ENCODE results near the gene ZCCHC2. TPM values are rescaled to one million over a fixed set of nuclear protein-coding genes. Genes with fewer than 3 reads are reported as not detected.

The ZCCHC2 gene
- total RNA-seq, 1 experiment from 2014 or later: 11.5 TPM

DNA sequence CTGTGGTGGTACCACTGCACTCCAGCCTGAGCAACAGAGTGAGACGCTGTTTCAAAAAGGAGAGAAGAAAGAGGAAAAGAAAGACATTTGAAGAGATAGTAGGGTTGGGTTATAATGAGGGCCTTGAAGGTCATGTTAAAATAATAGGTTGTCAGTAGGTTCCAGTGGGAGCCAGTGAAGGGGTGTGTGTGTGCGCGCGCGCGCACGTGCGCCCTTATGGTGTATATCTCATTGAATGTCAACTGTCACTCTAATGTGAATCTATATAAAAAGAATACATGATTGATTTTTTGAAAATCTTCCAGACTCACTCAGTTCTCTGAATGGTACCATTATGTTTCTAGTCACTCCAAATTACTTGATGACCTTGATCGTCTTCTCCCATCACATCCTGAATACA lies 9.1 kb downstream of the ZCCHC2 start:
- TF ChIP-seq, protein P1, sequence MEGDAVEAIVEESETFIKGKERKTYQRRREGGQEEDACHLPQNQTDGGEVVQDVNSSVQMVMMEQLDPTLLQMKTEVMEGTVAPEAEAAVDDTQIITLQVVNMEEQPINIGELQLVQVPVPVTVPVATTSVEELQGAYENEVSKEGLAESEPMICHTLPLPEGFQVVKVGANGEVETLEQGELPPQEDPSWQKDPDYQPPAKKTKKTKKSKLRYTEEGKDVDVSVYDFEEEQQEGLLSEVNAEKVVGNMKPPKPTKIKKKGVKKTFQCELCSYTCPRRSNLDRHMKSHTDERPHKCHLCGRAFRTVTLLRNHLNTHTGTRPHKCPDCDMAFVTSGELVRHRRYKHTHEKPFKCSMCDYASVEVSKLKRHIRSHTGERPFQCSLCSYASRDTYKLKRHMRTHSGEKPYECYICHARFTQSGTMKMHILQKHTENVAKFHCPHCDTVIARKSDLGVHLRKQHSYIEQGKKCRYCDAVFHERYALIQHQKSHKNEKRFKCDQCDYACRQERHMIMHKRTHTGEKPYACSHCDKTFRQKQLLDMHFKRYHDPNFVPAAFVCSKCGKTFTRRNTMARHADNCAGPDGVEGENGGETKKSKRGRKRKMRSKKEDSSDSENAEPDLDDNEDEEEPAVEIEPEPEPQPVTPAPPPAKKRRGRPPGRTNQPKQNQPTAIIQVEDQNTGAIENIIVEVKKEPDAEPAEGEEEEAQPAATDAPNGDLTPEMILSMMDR (conservative IDR thresholded peaks at IDR 0.05; ENCODE audit: low read depth, low read length): no peak
- TF ChIP-seq EZH2 (IDR thresholded peaks at IDR 0.05; ENCODE audit: borderline replicate concordance, low read depth, low read length, poor library complexity, severe bottlenecking): no peak
- peaks cover 6% of the 10 kb centered on the region for H3K4me1 ChIP-seq (ENCODE audit: insufficient read depth, low read length, poor library complexity, severe bottlenecking)
- no peak overlapping the region for H3K27ac ChIP-seq (ENCODE audit: low read depth, low read length, poor library complexity, severe bottlenecking)
- intact Hi-C loops (cut with micrococcal nuclease; ENCODE audit: unreplicated experiment): no loop called here
- ChIA-PET POLR2A (ENCODE audit: low non-redundant PET) (no interaction called here), CTCF (no interaction called here)
- no peaks in the 10 kb centered on the region for H3K36me3 ChIP-seq (ENCODE audit: insufficient read depth, low read length, poor library complexity, severe bottlenecking)
- no peaks in the 10 kb centered on the region for H3K9me3 ChIP-seq (ENCODE audit: low read depth, low read length, poor library complexity, severe bottlenecking)
- no peaks in the 10 kb centered on the region for H3K27me3 ChIP-seq (replicated peaks; ENCODE audit: insufficient read depth, low read depth, low read length, poor library complexity)
- no peak overlapping the region for H3K4me3 ChIP-seq (ENCODE audit: low read depth, low read length, poor library complexity, severe bottlenecking)
- no peak for DNase-seq (ENCODE audit: low spot score)
- no TSS peak for BruUV-seq (replicated peaks)

- Histone ChIP-seq H3K4me1 (ENCODE audit: insufficient read depth, low read length, poor library complexity, severe bottlenecking) (no peaks in the 10 kb centered on the region), H3K9me3 (ENCODE audit: low read depth, low read length, poor library complexity, severe bottlenecking) (no peaks in the 10 kb centered on the region), H3K4me3 (ENCODE audit: low read depth, low read length, poor library complexity, severe bottlenecking) (no peak overlapping the region), H3K27me3 (replicated peaks; ENCODE audit: insufficient read depth, low read depth, low read length, poor library complexity) (no peaks in the 10 kb centered on the region), H3K27ac (ENCODE audit: low read depth, low read length, poor library complexity, severe bottlenecking) (no peak overlapping the region), H3K36me3 (ENCODE audit: insufficient read depth, low read length, poor library complexity, severe bottlenecking) (no peaks in the 10 kb centered on the region)
- ChIA-PET POLR2A (ENCODE audit: low non-redundant PET) (no interaction called here), CTCF (no interaction called here)
- intact Hi-C loops (cut with micrococcal nuclease; ENCODE audit: unreplicated experiment): no loop called here
- TF ChIP-seq, protein P1 (conservative IDR thresholded peaks at IDR 0.05; ENCODE audit: low read depth, low read length): no peak
- TF ChIP-seq EZH2 (IDR thresholded peaks at IDR 0.05; ENCODE audit: borderline replicate concordance, low read depth, low read length, poor library complexity, severe bottlenecking): no peak
- BruUV-seq (replicated peaks): no TSS peak
- DNase-seq (ENCODE audit: low spot score): no peak
These were observed 13.2 kb downstream of the ZCCHC2 start for GRCh38 chr18:62536005-62536404.

DNA sequence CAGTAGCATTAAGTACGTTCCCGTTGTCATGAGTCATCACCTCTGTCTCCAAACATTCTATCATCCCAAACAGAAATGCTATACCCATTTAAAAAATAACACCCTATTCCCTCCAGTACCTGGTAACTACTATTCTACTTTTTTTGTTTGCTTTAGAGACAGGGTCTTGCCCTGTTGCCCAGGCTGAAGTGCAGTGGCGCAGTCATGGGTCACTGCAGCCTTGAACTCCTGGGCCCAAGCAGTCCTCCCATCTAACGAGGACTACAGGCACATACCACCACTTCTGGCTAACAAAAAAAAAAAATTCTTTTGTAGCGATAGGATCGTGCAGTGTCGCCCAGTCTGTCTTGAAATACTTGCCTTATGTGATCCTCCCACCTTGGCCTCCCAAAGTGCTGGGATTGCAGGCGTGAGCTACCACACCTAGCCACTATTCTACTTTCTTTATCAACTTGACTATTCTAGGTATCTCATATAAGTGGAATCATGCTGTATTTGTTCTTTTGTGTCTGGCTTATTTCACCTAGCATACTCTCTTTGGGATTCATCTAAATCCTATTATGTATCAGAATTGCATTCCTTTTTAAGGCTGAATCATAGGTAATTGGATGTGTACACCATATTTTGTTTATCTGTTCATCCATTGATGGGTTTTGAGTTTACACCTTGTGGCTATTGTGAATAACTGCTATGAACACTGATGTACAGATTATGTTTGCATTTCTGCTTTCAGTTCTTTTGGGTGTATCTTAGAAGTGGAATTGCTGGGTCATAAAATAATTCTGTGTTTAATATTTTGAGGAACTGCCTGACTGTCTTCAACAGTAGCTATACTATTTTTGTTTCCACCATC lies 14.4 kb downstream of the ZCCHC2 start:
- BruUV-seq (replicated peaks): no TSS peak
- ChIA-PET POLR2A (ENCODE audit: low non-redundant PET) (no interaction called here), CTCF (no interaction called here)
- no peaks in the 10 kb centered on the region for H3K27me3 ChIP-seq (replicated peaks; ENCODE audit: insufficient read depth, low read depth, low read length, poor library complexity)
- no peaks in the 10 kb centered on the region for H3K36me3 ChIP-seq (ENCODE audit: insufficient read depth, low read length, poor library complexity, severe bottlenecking)
- no peak for DNase-seq (ENCODE audit: low spot score)
- intact Hi-C loops (cut with micrococcal nuclease; ENCODE audit: unreplicated experiment): no loop called here
- no peaks in the 10 kb centered on the region for H3K9me3 ChIP-seq (ENCODE audit: low read depth, low read length, poor library complexity, severe bottlenecking)
- no peak overlapping the region for H3K4me3 ChIP-seq (ENCODE audit: low read depth, low read length, poor library complexity, severe bottlenecking)
- no peak for TF ChIP-seq EZH2 (IDR thresholded peaks at IDR 0.05; ENCODE audit: borderline replicate concordance, low read depth, low read length, poor library complexity, severe bottlenecking)
- TF ChIP-seq, protein P1 (conservative IDR thresholded peaks at IDR 0.05; ENCODE audit: low read depth, low read length): no peak
- H3K27ac ChIP-seq (ENCODE audit: low read depth, low read length, poor library complexity, severe bottlenecking): no peak overlapping the region
- no peaks in the 10 kb centered on the region for H3K4me1 ChIP-seq (ENCODE audit: insufficient read depth, low read length, poor library complexity, severe bottlenecking)
